Glutamatergic neuron (in vitro differentiated cells): ENCODE results near the gene BTN3A1. TPM values are rescaled to one million over a fixed set of nuclear protein-coding genes. Genes with fewer than 3 reads are reported as not detected.

Experiments
- DNase-seq: peaks from one replicate; pipeline ENCODE4 v3.0.0; 2022
- H3K27ac Mint-ChIP-seq: one replicate; pipeline ENCODE4 v1.8.0; 2020; ENCODE audit warnings: mild to moderate bottlenecking, mixed read lengths, inconsistent platforms; ENCODE audit not compliant: unreplicated experiment
- H3K27me3 Mint-ChIP-seq: one replicate; pipeline ENCODE4 v1.8.0; 2020; ENCODE audit warnings: mild to moderate bottlenecking, moderate library complexity, mixed read lengths, inconsistent platforms; ENCODE audit not compliant: unreplicated experiment
- H3K36me3 Mint-ChIP-seq: one replicate; pipeline ENCODE4 v1.8.0; 2020; ENCODE audit warnings: mild to moderate bottlenecking, mixed read lengths, inconsistent platforms; ENCODE audit not compliant: unreplicated experiment
- H3K4me1 Mint-ChIP-seq: one replicate; pipeline ENCODE4 v1.8.0; 2020; ENCODE audit warnings: mild to moderate bottlenecking, low read depth, mixed read lengths, inconsistent platforms; ENCODE audit not compliant: unreplicated experiment
- H3K4me3 Mint-ChIP-seq: one replicate; pipeline ENCODE4 v1.8.0; 2020; ENCODE audit warnings: mild to moderate bottlenecking, mixed read lengths, inconsistent platforms; ENCODE audit not compliant: unreplicated experiment
- H3K9me3 Mint-ChIP-seq: one replicate; pipeline ENCODE4 v1.8.0; 2020; ENCODE audit warnings: mild to moderate bottlenecking, moderate library complexity, mixed read lengths, inconsistent platforms; ENCODE audit not compliant: unreplicated experiment
- total RNA-seq: library from RNA; stranded (reverse); fragmentation: NEBNext Ultra II Directional; extraction: Animal tissue kit (Norgen Biotek cat#: 25700); gene quantifications from one replicate; pipeline ENCODE4 v1.2.1, GENCODE V29; 2021; ENCODE audit not compliant: unreplicated experiment
- TF ChIP-seq, protein P1 (sequence below): fragments of 200-600 bp; sonication (generic); IDR thresholded peaks from one replicate; pipeline ENCODE4 v1.5.0; 2021; ENCODE audit not compliant: partially characterized antibody, unreplicated experiment

The BTN3A1 gene
- total RNA-seq, 1 donor from 2014 or later = 2.2 TPM

DNA sequence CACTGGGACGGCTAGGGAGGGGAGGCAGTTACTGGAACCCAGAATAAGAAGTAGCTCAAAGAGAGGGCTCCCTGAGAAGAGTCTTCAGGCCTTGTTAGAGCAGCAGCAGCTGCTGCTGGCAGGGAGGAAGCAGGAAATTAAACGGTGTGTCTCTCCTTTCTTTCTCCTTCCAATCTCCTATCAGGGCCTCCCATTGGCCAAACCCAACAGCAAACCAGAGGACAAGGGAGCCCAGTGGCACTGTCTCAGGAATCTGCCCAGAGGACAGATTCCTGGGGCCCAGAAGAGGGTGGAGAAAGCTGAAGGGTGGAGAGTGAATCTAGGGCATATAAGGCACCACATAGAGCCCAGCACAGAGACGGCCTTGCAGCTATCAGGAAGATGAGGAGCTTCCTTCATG, 10.2 kb downstream of the BTN3A1 start:
- DNase-seq = no peak
- TF ChIP-seq, protein P1, sequence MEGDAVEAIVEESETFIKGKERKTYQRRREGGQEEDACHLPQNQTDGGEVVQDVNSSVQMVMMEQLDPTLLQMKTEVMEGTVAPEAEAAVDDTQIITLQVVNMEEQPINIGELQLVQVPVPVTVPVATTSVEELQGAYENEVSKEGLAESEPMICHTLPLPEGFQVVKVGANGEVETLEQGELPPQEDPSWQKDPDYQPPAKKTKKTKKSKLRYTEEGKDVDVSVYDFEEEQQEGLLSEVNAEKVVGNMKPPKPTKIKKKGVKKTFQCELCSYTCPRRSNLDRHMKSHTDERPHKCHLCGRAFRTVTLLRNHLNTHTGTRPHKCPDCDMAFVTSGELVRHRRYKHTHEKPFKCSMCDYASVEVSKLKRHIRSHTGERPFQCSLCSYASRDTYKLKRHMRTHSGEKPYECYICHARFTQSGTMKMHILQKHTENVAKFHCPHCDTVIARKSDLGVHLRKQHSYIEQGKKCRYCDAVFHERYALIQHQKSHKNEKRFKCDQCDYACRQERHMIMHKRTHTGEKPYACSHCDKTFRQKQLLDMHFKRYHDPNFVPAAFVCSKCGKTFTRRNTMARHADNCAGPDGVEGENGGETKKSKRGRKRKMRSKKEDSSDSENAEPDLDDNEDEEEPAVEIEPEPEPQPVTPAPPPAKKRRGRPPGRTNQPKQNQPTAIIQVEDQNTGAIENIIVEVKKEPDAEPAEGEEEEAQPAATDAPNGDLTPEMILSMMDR = no peak
- no peaks in the 10 kb centered on the region for H3K4me1 Mint-ChIP-seq
- peaks cover 4% of the 10 kb centered on the region for H3K27me3 Mint-ChIP-seq
- H3K36me3 Mint-ChIP-seq = peaks cover 1% of the 10 kb centered on the region
- H3K9me3 Mint-ChIP-seq = peaks cover 1% of the 10 kb centered on the region
- no peak overlapping the region for H3K27ac Mint-ChIP-seq
- no peak overlapping the region for H3K4me3 Mint-ChIP-seq

DNA sequence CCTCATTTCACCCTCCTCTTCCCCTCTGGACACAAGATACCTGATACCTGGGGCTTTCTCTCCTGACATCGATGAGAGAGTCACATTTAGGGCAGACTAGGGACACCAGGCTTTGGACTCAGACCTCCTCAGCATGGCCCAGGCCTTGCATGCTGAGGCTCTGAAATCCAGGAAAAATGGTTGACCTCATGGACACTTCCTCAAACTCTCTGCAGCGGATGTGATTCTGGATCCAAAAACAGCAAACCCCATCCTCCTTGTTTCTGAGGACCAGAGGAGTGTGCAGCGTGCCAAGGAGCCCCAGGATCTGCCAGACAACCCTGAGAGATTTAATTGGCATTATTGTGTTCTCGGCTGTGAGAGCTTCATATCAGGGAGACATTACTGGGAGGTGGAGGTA, 10.9 kb downstream of the BTN3A1 start:
- Mint-ChIP-seq H3K27ac (no peak overlapping the region), H3K9me3 (peaks cover 1% of the 10 kb centered on the region), H3K36me3 (peaks cover 7% of the 10 kb centered on the region), H3K4me1 (no peaks in the 10 kb centered on the region), H3K4me3 (no peak overlapping the region), H3K27me3 (peaks cover 2% of the 10 kb centered on the region)
- TF ChIP-seq, protein P1 = no peak
- DNase-seq = no peak

DNA sequence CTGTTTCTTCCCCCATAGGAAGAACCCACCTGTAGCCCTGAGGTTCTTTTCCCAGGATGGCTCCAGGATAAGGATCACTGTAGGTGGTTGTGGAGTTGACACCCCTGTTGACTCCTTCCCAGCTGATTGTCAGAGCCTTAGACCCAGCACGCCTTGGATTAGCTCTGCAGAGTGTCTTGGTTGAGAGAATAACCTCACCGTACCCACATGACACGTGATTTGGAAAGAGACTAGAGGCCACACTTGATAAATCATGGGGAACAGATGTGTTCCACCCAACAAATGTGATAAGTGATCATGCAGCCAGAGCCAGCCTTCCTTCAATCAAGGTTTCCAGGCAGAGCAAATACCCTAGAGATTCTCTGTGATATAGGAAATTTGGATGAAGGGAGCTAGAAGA, 12.2 kb downstream of the BTN3A1 start:
- no peak for DNase-seq
- H3K4me3 Mint-ChIP-seq = no peak overlapping the region
- peaks cover 1% of the 10 kb centered on the region for H3K9me3 Mint-ChIP-seq
- no peak overlapping the region for H3K27ac Mint-ChIP-seq
- H3K4me1 Mint-ChIP-seq = no peaks in the 10 kb centered on the region
- peaks cover 13% of the 10 kb centered on the region for H3K36me3 Mint-ChIP-seq
- peaks cover 2% of the 10 kb centered on the region for H3K27me3 Mint-ChIP-seq
- TF ChIP-seq, protein P1 = no peak

DNA sequence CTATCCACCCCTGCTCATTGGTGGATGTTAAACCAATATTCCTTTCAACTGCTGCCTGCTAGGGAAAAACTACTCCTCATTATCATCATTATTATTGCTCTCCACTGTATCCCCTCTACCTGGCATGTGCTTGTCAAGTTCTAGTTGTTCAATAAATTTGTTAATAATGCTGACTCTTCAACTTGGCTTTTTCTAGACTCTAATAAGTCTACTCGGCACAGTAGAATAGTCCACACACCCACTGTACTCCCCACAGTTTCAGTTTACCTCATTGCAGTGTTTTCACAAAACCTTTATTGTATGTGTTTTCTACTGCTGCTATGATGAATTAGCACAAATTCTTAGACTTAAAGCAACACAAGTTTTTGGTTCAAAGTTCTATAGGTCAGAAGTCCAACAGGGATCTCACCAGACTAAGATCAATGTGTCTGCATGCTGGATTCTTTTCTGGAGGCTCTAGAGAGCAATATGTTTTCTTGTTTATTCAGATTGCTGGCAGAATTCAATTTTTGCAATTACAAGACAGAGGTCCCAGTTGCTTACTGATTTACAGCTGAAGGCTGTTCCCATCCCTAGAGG, 13.1 kb downstream of the BTN3A1 start:
- TF ChIP-seq, protein P1 = no peak
- Mint-ChIP-seq H3K9me3 (peaks cover 1% of the 10 kb centered on the region), H3K4me3 (no peak overlapping the region), H3K4me1 (no peaks in the 10 kb centered on the region), H3K27ac (no peak overlapping the region), H3K27me3 (peaks cover 2% of the 10 kb centered on the region), H3K36me3 (peaks cover 13% of the 10 kb centered on the region)
- no peak for DNase-seq

DNA sequence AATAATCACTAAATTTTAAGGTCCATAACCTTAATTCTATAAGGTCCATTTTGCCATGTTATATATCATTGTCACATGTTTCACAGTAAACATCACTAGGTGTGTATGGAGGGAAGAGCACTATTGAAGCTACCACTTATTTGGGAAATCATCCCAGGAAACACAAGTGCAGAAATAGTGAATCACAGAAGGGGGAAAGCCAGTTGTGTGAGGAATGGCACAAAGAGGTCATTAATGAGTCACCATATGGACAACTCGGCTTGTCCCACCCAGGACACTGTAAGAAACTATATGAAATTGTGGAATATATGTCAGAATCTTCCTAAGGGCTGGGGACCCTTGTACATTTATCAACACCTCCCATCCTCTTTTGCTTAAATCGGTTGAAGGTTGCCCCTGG, 13.7 kb downstream of the BTN3A1 start:
- Mint-ChIP-seq H3K27ac (no peak overlapping the region), H3K4me1 (no peaks in the 10 kb centered on the region), H3K27me3 (peaks cover 2% of the 10 kb centered on the region), H3K9me3 (peaks cover 1% of the 10 kb centered on the region), H3K36me3 (peaks cover 13% of the 10 kb centered on the region), H3K4me3 (no peak overlapping the region)
- TF ChIP-seq, protein P1 = no peak
- DNase-seq = no peak
